Measurements from ENCODE around the gene A3GALT2.

DNA sequence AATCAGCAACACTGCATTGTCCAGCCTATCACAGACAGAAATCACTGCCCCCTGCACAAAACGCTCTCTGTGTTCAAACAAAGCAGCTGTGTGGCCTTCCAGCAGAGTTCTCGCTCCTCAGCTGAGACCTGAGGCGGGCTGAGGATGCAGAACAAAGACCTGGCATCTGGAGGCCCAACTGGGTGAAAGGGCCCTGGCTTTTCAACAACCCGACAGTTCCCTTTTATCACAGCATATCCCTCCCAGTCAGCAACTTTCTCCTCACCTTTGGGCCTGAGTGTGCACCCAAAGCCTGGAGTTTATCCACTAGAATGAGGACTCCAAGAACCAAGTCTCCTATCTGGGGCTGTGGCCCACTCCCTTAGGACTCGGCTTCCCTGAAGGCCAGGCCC is 42.6 kb upstream of the A3GALT2 start:
- TF ChIP-seq, protein P1, sequence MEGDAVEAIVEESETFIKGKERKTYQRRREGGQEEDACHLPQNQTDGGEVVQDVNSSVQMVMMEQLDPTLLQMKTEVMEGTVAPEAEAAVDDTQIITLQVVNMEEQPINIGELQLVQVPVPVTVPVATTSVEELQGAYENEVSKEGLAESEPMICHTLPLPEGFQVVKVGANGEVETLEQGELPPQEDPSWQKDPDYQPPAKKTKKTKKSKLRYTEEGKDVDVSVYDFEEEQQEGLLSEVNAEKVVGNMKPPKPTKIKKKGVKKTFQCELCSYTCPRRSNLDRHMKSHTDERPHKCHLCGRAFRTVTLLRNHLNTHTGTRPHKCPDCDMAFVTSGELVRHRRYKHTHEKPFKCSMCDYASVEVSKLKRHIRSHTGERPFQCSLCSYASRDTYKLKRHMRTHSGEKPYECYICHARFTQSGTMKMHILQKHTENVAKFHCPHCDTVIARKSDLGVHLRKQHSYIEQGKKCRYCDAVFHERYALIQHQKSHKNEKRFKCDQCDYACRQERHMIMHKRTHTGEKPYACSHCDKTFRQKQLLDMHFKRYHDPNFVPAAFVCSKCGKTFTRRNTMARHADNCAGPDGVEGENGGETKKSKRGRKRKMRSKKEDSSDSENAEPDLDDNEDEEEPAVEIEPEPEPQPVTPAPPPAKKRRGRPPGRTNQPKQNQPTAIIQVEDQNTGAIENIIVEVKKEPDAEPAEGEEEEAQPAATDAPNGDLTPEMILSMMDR (IDR thresholded peaks at IDR 0.05), result no peak
- TF ChIP-seq TCF7L2 (IDR thresholded peaks at IDR 0.05; ENCODE audit: low read depth, low read length), result no peak
